Left colon (tissue), 2 donors: ENCODE data around the gene CYP2A6. TPM values are rescaled to one million over a fixed set of nuclear protein-coding genes. Genes with fewer than 3 reads are reported as not detected.
"Not testable (repeated sequence)": the region's sequence is repeated elsewhere in the genome, so short reads cannot be mapped to it uniquely, and the experiment has no call there.

Experiments used
- ATAC-seq: fragments of 200-7000 bp; cut with Tn5 transposase; one replicate; pipeline ENCODE4 v1.9.1; 2020; ENCODE audit warnings: mild to moderate bottlenecking, moderate library complexity
- DNase-seq, 2 donors: peaks; one replicate each; pipeline ENCODE4 v3.0.0-alpha.2; 2020
- intact Hi-C, 2 donors: fragments of 100-400 bp; cut with DNase I in 1 of 2; cut with micrococcal nuclease in 1 of 2; formaldehyde crosslinking; loops; one replicate each; pipeline versions ENCODE4 v1.11.2 to v1.14.0; 2022; cut with DNase I, micrococcal nuclease
- total RNA-seq, 2 donors: library from RNA; stranded (reverse); fragmentation: NEBNext Ultra II Directional; extraction: Animal tissue kit (Norgen Biotek cat#: 25700); gene quantifications; one replicate each; pipeline ENCODE4 v1.2.1, GENCODE V29; 2021
- donor health status: DM: no; HTN: no; CAD: no.
- donor health status: DM: yes; HTN: yes; CAD: no.

CYP2A6 gene
- total RNA-seq, 2 donors from 2014 or later = not detected

DNA sequence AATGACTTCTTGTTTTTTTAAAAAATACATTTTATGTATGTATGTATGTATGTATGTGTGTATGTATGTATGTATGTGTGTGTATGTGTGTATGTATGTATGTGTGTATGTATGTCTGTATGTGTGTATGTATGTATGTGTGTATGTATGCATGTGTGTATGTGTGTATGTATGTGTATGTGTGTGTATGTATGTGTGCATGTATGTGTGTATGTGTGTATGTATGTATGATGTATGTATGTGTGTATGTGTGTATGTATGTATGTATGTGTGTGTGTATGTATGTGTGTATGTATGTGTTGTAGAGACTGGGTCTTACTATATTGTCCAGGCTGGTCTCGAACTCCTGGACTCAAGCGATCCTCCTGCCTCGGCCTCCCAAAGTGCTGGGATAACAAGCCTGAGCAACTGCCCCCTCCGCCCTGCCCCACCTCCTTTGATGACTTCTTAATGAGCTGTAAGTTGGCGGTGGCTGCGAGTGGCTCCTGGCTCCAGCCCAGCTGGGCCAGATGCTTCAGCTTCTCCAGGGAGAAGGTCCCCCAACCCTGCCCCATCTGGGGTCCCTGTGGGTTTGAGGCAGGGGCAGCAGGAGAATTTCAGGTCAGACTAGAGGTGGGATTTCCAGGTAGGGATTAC lies 24.7 kb downstream of the CYP2A6 start:
- intact Hi-C loops = not testable (repeated sequence)

DNA sequence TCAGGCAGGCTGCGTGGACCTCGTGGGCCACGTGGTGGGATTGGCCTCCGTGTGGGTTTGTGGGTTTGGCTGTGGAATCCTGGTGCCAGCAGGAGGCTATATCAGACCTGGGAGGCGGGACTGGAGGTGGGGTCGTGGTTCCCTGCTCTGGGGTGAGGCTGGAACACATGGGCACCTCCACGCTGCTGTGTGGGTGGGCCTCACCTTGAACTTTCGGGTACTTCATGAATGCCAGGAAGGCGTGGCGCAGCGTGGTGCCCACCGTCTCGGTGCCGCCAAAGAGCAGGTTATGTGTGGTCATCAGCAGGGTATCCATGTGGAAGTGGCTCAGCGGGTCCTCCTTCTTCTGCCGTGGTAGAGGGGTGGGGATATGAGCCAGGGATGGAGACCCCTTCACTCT lies 25.3 kb downstream of the CYP2A6 start:
- DNase-seq, intact Hi-C loops, ATAC-seq: not testable (repeated sequence)

More for the DNA sequence above, 24.7 kb downstream of the CYP2A6 start:
- not testable (repeated sequence) for ATAC-seq, DNase-seq

- DNase-seq, intact Hi-C loops, ATAC-seq: not testable (repeated sequence)
Observed at GRCh38 chr19:40822704-40823553, 27.3 kb downstream of the CYP2A6 start.

- DNase-seq (no peak), ATAC-seq (no peak)
Observed at GRCh38 chr19:40822161-40822560, 28.1 kb downstream of the CYP2A6 start.

DNA sequence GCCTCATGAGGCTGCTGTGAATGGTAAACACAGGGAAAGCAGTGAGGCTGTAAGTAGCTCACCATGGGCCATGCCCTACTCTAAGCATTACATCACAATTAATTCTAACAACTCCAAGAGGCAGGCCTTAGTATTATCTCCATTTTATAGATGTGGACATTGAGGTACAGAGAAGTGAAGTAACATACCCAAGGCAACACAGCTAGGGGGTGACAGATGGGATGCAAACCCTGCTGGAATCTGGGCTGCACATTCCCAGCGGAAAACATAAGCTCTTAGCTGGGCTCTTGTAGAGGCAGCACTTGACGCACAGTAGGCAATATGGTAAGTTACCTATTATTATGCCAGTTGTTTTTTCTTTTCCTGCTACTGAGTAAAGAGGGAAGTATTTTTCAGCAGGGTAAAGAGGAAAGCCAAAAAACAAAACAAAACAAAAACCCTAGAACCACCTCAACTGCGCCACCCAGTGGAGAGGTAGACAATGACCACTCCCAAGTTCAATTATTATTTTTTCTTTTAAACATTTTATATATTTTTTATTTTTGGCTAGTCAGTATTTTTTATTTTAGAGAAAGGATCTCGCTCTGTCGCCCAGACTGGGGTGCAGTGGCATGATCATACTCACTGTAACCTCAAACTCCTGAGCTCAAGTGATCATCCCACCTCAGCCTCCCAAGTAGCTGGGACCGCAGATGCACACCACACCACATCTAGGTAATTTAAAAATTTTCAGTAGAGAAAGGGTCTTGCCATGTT lies 30.6 kb downstream of the CYP2A6 start:
- intact Hi-C loops = loop anchor here in 1 of 2 donors (5.0 kb wide), 1 partner anchor 157 kb away; no protein-coding TSS in a partner anchor
- ATAC-seq (peak; percentile 37), DNase-seq (peak in 1 of 2 donors; percentile 69)

More at GRCh38 chr19:40822161-40822560, 28.1 kb downstream of the CYP2A6 start:
- intact Hi-C loops = no loop called here

GRCh38 chr19:40818480-40819399 lies 31.5 kb downstream of the CYP2A6 start:
- peak; percentile 84 to 90 for DNase-seq
- peak; percentile 92 for ATAC-seq
- intact Hi-C loops = loop anchor here in 1 of 2 donors (5.0 kb wide), 1 partner anchor 156 kb away; no protein-coding TSS in a partner anchor

DNA sequence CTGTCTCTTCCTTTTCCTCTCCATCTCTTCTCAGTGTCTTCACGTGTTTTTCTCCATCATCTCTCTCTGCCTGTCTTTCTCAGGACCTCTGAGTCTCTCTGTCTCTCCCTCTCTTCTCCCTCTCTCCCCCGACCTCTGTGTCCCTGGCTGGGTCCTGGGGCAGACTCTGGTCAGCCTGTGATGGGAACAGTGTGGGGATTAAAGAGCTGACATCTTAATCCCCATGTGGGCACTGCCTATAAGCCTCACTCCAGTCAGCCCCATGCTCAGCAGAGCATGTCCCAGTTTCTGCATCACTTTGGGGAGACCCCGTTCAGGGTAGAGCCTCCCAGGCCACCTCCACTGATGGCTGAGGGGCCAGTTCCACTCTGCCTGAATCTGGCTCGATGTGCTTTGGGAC lies 35.0 kb downstream of the CYP2A6 start:
- intact Hi-C loops = loop anchor here in 1 of 2 donors (5.0 kb wide), 1 partner anchor 153 kb away; no protein-coding TSS in a partner anchor
- DNase-seq = no peak
- ATAC-seq = no peak

DNA sequence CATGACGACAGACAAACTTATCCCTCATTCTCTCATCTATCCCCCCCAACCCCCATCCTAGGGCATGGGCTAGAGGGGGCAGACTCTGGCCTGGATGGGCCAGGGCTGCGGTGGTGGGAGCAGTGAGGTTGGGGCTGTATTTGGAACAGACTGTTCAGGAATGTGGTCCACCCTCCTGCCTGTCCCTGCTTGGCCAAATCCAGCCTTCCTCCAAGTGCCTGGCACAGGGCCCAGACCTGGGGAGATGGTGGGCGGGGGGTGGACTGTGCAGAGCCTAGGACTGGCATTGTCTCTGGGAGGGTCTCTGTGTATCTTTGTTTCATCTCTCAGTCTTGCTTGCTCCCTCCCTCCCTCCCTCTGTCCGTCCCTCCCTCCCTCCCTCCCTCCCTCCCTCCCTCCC lies 37.1 kb downstream of the CYP2A6 start:
- ATAC-seq (no peak), DNase-seq (no peak)
- intact Hi-C loops = loop anchor here in 1 of 2 donors (5.0 kb wide), 1 partner anchor 146 kb away; no protein-coding TSS in a partner anchor

- not testable (repeated sequence) for DNase-seq, ATAC-seq
- intact Hi-C loops = loop anchor here in 1 of 2 donors (5.0 kb wide), 1 partner anchor 145 kb away; no protein-coding TSS in a partner anchor
Observed at GRCh38 chr19:40812571-40812970, 37.7 kb downstream of the CYP2A6 start.

- intact Hi-C loops = loop anchor here in 1 of 2 donors (5.0 kb wide), 1 partner anchor 144 kb away; no protein-coding TSS in a partner anchor
- DNase-seq = peak in 1 of 2 donors; percentile 43
- peak; percentile 16 for ATAC-seq
Observed at GRCh38 chr19:40811478-40812341, 38.5 kb downstream of the CYP2A6 start.

- DNase-seq (peak; percentile 82 to 86), ATAC-seq (peak; percentile 88)
- intact Hi-C loops = loop anchor here in 1 of 2 donors (5.0 kb wide), 1 partner anchor 144 kb away; no protein-coding TSS in a partner anchor
Observed at GRCh38 chr19:40810649-40811408, 39.4 kb downstream of the CYP2A6 start.

DNA sequence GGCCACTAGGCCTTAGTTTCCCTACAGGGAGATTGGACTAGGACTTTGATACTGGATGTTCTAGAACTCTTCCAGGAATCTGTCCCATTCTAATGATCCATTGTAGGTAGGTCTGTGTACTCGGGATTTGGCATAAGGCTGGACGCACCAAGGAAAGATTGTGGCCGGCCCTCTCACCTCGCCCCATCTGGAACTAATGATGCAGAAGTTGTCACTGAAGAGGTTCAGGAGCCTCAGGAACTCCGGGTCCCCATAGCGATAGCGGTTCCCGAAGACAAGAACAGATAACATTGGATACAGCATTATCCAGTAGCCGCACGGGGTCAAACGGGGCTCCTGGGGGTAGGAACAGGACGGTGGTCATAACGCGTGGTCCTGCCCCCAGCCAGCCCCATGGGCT lies 40.1 kb downstream of the CYP2A6 start:
- ATAC-seq (no peak), DNase-seq (no peak)
- intact Hi-C loops = loop anchor here in 1 of 2 donors (5.0 kb wide), 1 partner anchor 143 kb away; no protein-coding TSS in a partner anchor

- no peak for DNase-seq
- ATAC-seq = no peak
- intact Hi-C loops = loop anchor here in 1 of 2 donors (5.0 kb wide), 1 partner anchor 142 kb away; no protein-coding TSS in a partner anchor
Observed at GRCh38 chr19:40809358-40810086, 40.7 kb downstream of the CYP2A6 start.

DNA sequence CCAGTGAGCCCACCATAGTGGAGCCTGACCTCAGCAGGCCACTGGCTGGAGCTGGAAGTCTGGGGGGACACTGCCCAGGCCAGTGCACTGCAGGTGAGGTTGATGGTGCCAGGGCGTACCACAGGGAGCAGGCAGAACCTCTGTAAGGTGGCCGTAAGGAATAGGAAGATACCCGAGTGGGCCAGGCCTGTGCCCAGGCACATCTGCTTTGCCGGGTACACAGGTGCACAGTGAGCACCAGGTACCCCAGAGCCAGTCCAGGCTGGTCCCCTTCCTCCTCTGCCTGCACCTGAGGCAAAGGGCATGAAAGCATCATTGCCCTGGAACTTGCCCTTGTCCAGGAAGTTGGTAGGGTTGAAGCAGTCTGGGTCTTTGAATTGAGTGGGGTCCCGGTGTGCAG lies 41.8 kb downstream of the CYP2A6 start:
- intact Hi-C loops = no loop called here

DNA sequence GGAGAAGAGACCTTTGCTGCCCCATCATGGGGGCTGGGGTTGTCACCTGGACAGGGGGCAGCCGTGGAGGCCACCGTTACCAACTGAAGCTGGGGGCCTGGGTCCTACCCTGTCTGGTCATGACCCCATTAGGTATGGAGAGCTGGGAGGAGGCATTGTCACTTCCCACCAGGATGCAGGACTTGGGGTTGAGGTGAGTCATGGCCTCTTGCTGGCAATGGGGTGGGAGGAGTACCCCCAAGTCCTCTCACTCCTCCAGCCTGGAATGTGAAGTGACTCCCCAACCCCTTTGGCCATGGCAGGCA lies 42.3 kb downstream of the CYP2A6 start:
- DNase-seq (no peak), ATAC-seq (no peak)
- intact Hi-C loops = no loop called here

More for the DNA sequence above, 41.8 kb downstream of the CYP2A6 start:
- ATAC-seq (no peak), DNase-seq (no peak)
